ENCODE data around the gene EGLN3. TPM values are rescaled to one million over a fixed set of nuclear protein-coding genes. Genes with fewer than 3 reads are reported as not detected.

Gene EGLN3
- total and polyA plus RNA-seq, 2 donors (not counting 3 experiments of a cell fraction or from before 2014, with no cell fraction given): 0.20 TPM; not detected in 1

DNA sequence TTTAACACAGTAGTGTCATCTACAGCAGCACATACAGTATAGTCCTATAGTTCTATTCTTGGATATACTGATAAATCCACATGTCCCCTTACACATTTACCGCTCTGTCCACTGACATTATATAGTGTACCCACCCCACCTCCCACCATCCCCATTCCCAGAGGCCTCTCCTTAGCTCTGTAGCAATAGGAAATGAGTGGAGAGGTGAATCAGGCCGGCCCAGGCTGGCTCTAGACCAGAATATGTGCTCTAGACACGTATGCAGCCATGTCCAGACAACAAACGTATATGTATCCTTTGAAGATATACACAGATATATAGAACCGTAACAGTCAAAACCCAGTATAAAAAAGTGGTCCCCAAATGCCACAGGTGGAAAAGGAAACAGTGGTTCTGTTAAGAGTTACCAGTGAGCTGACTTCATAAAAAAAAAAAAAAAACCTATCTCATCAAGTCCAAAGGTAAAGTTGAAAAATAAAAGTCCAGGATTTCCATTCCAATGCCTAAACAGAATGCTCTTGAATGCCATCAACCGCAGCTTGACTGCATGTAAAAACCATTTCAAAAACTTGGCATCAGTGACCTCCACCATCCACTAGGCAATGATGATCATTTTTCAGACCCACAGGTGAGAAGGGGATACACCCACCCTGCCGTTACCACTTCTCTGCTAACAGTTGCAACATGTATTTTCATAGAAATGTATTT is 16.7 kb downstream of the EGLN3 start:
- H3K4me2 ChIP-seq (ENCODE audit: insufficient read depth, low read length): no peak overlapping the region
- dilution Hi-C loops (cut with MboI; ENCODE audit: extremely low pct_ligation_motif_present, low sequenced_read_pairs): no loop called here
- H3K9me1 ChIP-seq (replicated peaks; ENCODE audit: control insufficient read depth, extremely low read depth, insufficient read depth, low read length): no peaks in the 10 kb centered on the region
- H3K9me3 ChIP-seq (replicated peaks; ENCODE audit: control insufficient read depth, insufficient read depth, low read length): no peaks in the 10 kb centered on the region
- no peak for FAIRE-seq
- ChIA-PET CTCF (interaction anchor here (0.8 to 1.4 kb wide), 3 partner anchors 11 to 164 kb away, joined by 3 to 7 read pairs (median 3); no protein-coding TSS in a partner anchor), POLR2A (no interaction called here)
- no peaks in the 10 kb centered on the region for H3K36me3 ChIP-seq (ENCODE audit: control insufficient read depth in 2 of 2, extremely low read depth in 1 of 2, insufficient read depth in 2 of 2, low read length in 2 of 2)
- BruUV-seq (replicated peaks): no TSS peak
- no peak overlapping the region for H2AFZ ChIP-seq (ENCODE audit: low read depth, low read length)
- no peaks in the 10 kb centered on the region for H4K20me1 ChIP-seq (replicated peaks; ENCODE audit: control insufficient read depth, extremely low read depth, insufficient read depth, low read length)
- H3K27ac ChIP-seq (ENCODE audit: insufficient read depth, low read depth, low read length): no peak overlapping the region
- H3K79me2 ChIP-seq (ENCODE audit: control insufficient read depth, insufficient read depth, low read length): no peaks in the 10 kb centered on the region
- peaks cover 15% of the 10 kb centered on the region for H3K4me1 ChIP-seq (ENCODE audit: control insufficient read depth, extremely low read depth, insufficient read depth, low read length)
- H3K9ac ChIP-seq (replicated peaks; ENCODE audit: extremely low read depth, insufficient read depth, low read length): no peak overlapping the region
- peak; percentile 33 for DNase-seq (ENCODE audit: low read depth, low spot score)
- H3K4me3 ChIP-seq (replicated peaks in 1 of 3; ENCODE audit: insufficient read depth in 1 of 3, low read depth in 1 of 3, low read length in 3 of 3): no peak overlapping the region
- no peak for TF ChIP-seq POLR2AphosphoS5 (IDR thresholded peaks at IDR 0.05; ENCODE audit: insufficient read depth, low read depth, low read length)
- TF ChIP-seq FOS (IDR thresholded peaks at IDR 0.05; ENCODE audit: borderline replicate concordance, insufficient read depth, low read length): peak; percentile 49
- intact Hi-C loops (cut with micrococcal nuclease): no loop called here
- peaks cover 5 to 9% of the 10 kb centered on the region in 2 experiments for H3K27me3 ChIP-seq (ENCODE audit: control insufficient read depth in 2 of 2, insufficient read depth in 2 of 2, low read length in 2 of 2)

GRCh38 chr14:33933386-33933933 is 17.4 kb downstream of the EGLN3 start:
- Histone ChIP-seq H3K9me1 (replicated peaks; ENCODE audit: control insufficient read depth, extremely low read depth, insufficient read depth, low read length) (no peaks in the 10 kb centered on the region), H3K4me1 (ENCODE audit: control insufficient read depth, extremely low read depth, insufficient read depth, low read length) (peaks cover 12% of the 10 kb centered on the region), H3K4me3 (replicated peaks in 1 of 3; ENCODE audit: insufficient read depth in 1 of 3, low read depth in 1 of 3, low read length in 3 of 3) (no peak overlapping the region), H3K9ac (replicated peaks; ENCODE audit: extremely low read depth, insufficient read depth, low read length) (no peak overlapping the region), H3K4me2 (ENCODE audit: insufficient read depth, low read length) (no peak overlapping the region), H4K20me1 (replicated peaks; ENCODE audit: control insufficient read depth, extremely low read depth, insufficient read depth, low read length) (no peaks in the 10 kb centered on the region), H3K27me3 (ENCODE audit: control insufficient read depth in 2 of 2, insufficient read depth in 2 of 2, low read length in 2 of 2) (peaks cover 7 to 11% of the 10 kb centered on the region in 2 experiments), H3K79me2 (ENCODE audit: control insufficient read depth, insufficient read depth, low read length) (no peaks in the 10 kb centered on the region), H3K36me3 (ENCODE audit: control insufficient read depth in 2 of 2, extremely low read depth in 1 of 2, insufficient read depth in 2 of 2, low read length in 2 of 2) (no peaks in the 10 kb centered on the region), H2AFZ (ENCODE audit: low read depth, low read length) (no peak overlapping the region), H3K27ac (ENCODE audit: insufficient read depth, low read depth, low read length) (no peak overlapping the region), H3K9me3 (replicated peaks; ENCODE audit: control insufficient read depth, insufficient read depth, low read length) (no peaks in the 10 kb centered on the region)
- no TSS peak for BruUV-seq (replicated peaks)
- TF ChIP-seq, protein P1, sequence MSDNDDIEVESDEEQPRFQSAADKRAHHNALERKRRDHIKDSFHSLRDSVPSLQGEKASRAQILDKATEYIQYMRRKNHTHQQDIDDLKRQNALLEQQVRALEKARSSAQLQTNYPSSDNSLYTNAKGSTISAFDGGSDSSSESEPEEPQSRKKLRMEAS (IDR thresholded peaks at IDR 0.05; ENCODE audit: insufficient read depth, insufficient read length): no peak
- no peak for TF ChIP-seq MYC (IDR thresholded peaks at IDR 0.05; ENCODE audit: low read depth, low read length)
- TF ChIP-seq, protein P2, sequence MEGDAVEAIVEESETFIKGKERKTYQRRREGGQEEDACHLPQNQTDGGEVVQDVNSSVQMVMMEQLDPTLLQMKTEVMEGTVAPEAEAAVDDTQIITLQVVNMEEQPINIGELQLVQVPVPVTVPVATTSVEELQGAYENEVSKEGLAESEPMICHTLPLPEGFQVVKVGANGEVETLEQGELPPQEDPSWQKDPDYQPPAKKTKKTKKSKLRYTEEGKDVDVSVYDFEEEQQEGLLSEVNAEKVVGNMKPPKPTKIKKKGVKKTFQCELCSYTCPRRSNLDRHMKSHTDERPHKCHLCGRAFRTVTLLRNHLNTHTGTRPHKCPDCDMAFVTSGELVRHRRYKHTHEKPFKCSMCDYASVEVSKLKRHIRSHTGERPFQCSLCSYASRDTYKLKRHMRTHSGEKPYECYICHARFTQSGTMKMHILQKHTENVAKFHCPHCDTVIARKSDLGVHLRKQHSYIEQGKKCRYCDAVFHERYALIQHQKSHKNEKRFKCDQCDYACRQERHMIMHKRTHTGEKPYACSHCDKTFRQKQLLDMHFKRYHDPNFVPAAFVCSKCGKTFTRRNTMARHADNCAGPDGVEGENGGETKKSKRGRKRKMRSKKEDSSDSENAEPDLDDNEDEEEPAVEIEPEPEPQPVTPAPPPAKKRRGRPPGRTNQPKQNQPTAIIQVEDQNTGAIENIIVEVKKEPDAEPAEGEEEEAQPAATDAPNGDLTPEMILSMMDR (IDR thresholded peaks at IDR 0.05; ENCODE audit: extremely low read depth in 1 of 2, insufficient read depth in 1 of 2, low read depth in 1 of 2, low read length in 2 of 2): no peak
- TF ChIP-seq JUN (IDR thresholded peaks at IDR 0.05; ENCODE audit: borderline replicate concordance, insufficient read depth, insufficient read length, low read depth): no peak
- peak; percentile 64 for TF ChIP-seq GATA2 (IDR thresholded peaks at IDR 0.05; ENCODE audit: insufficient read depth, insufficient read length, low read depth, low read length)
- no peak for TF ChIP-seq POLR2A (IDR thresholded peaks at IDR 0.05; ENCODE audit: low read depth, low read length)
- intact Hi-C loops (cut with micrococcal nuclease): no loop called here
- FAIRE-seq: peak; percentile 43
- DNase-seq (ENCODE audit: low read depth, low spot score): peak; percentile 59
- ChIA-PET POLR2A (interaction anchor here (0.6 kb wide), 1 partner anchor 122 kb away, joined by 3 read pairs; no protein-coding TSS in a partner anchor), CTCF (interaction anchor here (0.6 to 1.1 kb wide), 2 partner anchors 12 to 122 kb away, joined by 3 to 4 read pairs; no protein-coding TSS in a partner anchor)
- dilution Hi-C loops (cut with MboI; ENCODE audit: extremely low pct_ligation_motif_present, low sequenced_read_pairs): no loop called here

Data from endothelial cell of umbilical vein (primary cell).